NCI-H1694 (cell line): ENCODE results near the gene ATE1.
"Not testable (repeated sequence)": the region's sequence is repeated elsewhere in the genome, so short reads cannot be mapped to it uniquely, and the experiment has no call there.

Source experiments
- DNase-seq: peaks from one replicate; lab custom pipeline; 2025; lab: John Stamatoyannopoulos, UW

The ATE1 gene

GRCh38 chr10:121788115-121788514 is 139.7 kb downstream of the ATE1 start:
- DNase-seq: no peak

GRCh38 chr10:121787169-121787568 is 140.7 kb downstream of the ATE1 start:
- DNase-seq: no peak

GRCh38 chr10:121783782-121784372 is 144.0 kb downstream of the ATE1 start:
- DNase-seq: no peak

GRCh38 chr10:121781101-121781500 is 146.7 kb downstream of the ATE1 start:
- DNase-seq: no peak

GRCh38 chr10:121774813-121775212 is 153.0 kb downstream of the ATE1 start:
- DNase-seq: no peak

GRCh38 chr10:121774404-121774803 is 153.4 kb downstream of the ATE1 start:
- no peak for DNase-seq

GRCh38 chr10:121772884-121773283 is 154.9 kb downstream of the ATE1 start:
- no peak for DNase-seq

GRCh38 chr10:121772406-121772805 is 155.4 kb downstream of the ATE1 start:
- no peak for DNase-seq

- no peak for DNase-seq
Observed at GRCh38 chr10:121771966-121772365, 155.9 kb downstream of the ATE1 start.

- DNase-seq: no peak
Observed at GRCh38 chr10:121766426-121766825, 161.4 kb downstream of the ATE1 start.

GRCh38 chr10:121765204-121765603 is 162.6 kb downstream of the ATE1 start:
- DNase-seq: no peak

GRCh38 chr10:121764233-121764942 is 163.4 kb downstream of the ATE1 start:
- DNase-seq: no peak

GRCh38 chr10:121757241-121757640 is 170.6 kb downstream of the ATE1 start:
- not testable (repeated sequence) for DNase-seq

- not testable (repeated sequence) for DNase-seq
Observed at GRCh38 chr10:121755496-121755895, 172.3 kb downstream of the ATE1 start.

- DNase-seq: no peak
Observed at GRCh38 chr10:121754666-121755065, 173.2 kb downstream of the ATE1 start.

- DNase-seq: no peak
Observed at GRCh38 chr10:121753726-121754476, 173.9 kb downstream of the ATE1 start.

- DNase-seq: no peak
Observed at GRCh38 chr10:121751191-121751760, 176.6 kb downstream of the ATE1 start.

- DNase-seq: no peak
Observed at GRCh38 chr10:121747163-121747775, 180.6 kb downstream of the ATE1 start.

- no peak for DNase-seq
Observed at GRCh38 chr10:121741248-121741792, 186.5 kb downstream of the ATE1 start.

GRCh38 chr10:121740069-121740468 is 187.8 kb downstream of the ATE1 start:
- no peak for DNase-seq

GRCh38 chr10:121739114-121739513 is 188.7 kb downstream of the ATE1 start:
- no peak for DNase-seq
